Stimulated activated CD4-positive, alpha-beta T cell treated with anti-CD3 and anti-CD28 coated beads, Interleukin-4, amount 100 ng/mL, for 4 hours (primary cell): ENCODE measurements around the gene PDLIM5.
"Not testable (repeated sequence)": the region's sequence is repeated elsewhere in the genome, so short reads cannot be mapped to it uniquely, and the experiment has no call there.

Source experiments
- DNase-seq, 2 experiments: peaks; one replicate each; pipeline ENCODE4 v3.0.0-alpha.2; 2020

Gene PDLIM5

GRCh38 chr4:94504545-94504944 is 52.8 kb downstream of the PDLIM5 start:
- DNase-seq = no peak

- no peak for DNase-seq
Observed at GRCh38 chr4:94506822-94507221, 55.1 kb downstream of the PDLIM5 start.

- no peak for DNase-seq
Observed at GRCh38 chr4:94507281-94507680, 55.5 kb downstream of the PDLIM5 start.

GRCh38 chr4:94507708-94508107 is 56.0 kb downstream of the PDLIM5 start:
- no peak for DNase-seq

GRCh38 chr4:94508296-94508695 is 56.6 kb downstream of the PDLIM5 start:
- DNase-seq = no peak

- DNase-seq = no peak
Observed at GRCh38 chr4:94508806-94509205, 57.1 kb downstream of the PDLIM5 start.

- DNase-seq = no peak
Observed at GRCh38 chr4:94511591-94511990, 59.8 kb downstream of the PDLIM5 start.

GRCh38 chr4:94513532-94513931 is 61.8 kb downstream of the PDLIM5 start:
- not testable (repeated sequence) for DNase-seq

GRCh38 chr4:94515365-94515764 is 63.6 kb downstream of the PDLIM5 start:
- no peak for DNase-seq

GRCh38 chr4:94516067-94516466 is 64.3 kb downstream of the PDLIM5 start:
- DNase-seq = no peak

- no peak for DNase-seq
Observed at GRCh38 chr4:94516999-94517398, 65.3 kb downstream of the PDLIM5 start.

- no peak for DNase-seq
Observed at GRCh38 chr4:94517492-94517891, 65.8 kb downstream of the PDLIM5 start.

- no peak for DNase-seq
Observed at GRCh38 chr4:94519019-94519418, 67.3 kb downstream of the PDLIM5 start.

GRCh38 chr4:94519925-94520789 is 68.4 kb downstream of the PDLIM5 start:
- DNase-seq = no peak

GRCh38 chr4:94523033-94523580 is 71.4 kb downstream of the PDLIM5 start:
- no peak for DNase-seq

GRCh38 chr4:94523617-94524016 is 71.9 kb downstream of the PDLIM5 start:
- no peak for DNase-seq

GRCh38 chr4:94525993-94526728 is 74.4 kb downstream of the PDLIM5 start:
- no peak for DNase-seq

- no peak for DNase-seq
Observed at GRCh38 chr4:94527556-94528233, 76.0 kb downstream of the PDLIM5 start.

- DNase-seq = no peak
Observed at GRCh38 chr4:94528792-94529451, 77.2 kb downstream of the PDLIM5 start.

GRCh38 chr4:94530073-94530472 is 78.3 kb downstream of the PDLIM5 start:
- no peak for DNase-seq

GRCh38 chr4:94531991-94532789 is 80.4 kb downstream of the PDLIM5 start:
- no peak for DNase-seq
